Measurements from ENCODE around the gene FAM167B.
A peak's percentile ranks its signal among the peaks of the same experiment; 100 is the strongest.

Gene FAM167B

DNA sequence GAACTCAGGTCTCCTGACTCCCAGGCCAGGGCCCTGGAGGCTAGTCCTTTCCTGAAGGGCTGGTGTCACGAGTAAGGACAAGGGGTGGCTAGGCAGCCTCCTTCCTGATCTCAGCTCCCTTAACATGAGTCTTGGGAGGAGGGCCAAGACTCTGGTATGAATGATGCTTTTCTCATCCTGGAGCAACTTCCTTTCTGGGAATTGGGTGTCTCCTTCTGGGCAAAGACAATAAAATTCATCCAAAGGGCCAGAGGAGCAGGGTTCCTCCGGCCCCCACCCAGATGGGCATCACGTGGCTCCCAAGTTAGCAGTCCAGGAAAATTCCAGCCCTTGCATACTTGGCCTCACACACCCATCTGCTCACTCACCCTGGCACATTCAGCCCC lies at the start of gene FAM167B:
Gene FAM167B, plus strand, starts transcription at position 335 of the 386 bp plus-strand sequence. CDS start 200 bp downstream, outside the sequence.
- no peak for DNase-seq (ENCODE audit: low read depth, low spot score)

DNA sequence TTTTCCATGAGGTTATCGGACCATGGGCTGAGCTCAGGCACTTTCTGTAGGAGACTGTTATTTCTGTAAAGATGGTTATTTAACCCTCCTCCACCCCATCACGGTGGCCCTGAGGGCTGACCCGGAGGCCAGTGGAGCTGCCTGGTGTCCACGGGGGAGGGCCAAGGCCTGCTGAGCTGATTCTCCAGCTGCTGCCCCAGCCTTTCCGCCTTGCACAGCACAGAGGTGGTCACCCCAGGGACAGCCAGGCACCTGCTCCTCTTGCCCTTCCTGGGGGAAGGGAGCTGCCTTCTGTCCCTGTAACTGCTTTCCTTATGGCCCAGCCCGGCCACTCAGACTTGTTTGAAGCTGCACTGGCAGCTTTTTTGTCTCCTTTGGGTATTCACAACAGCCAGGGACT lies 49.2 kb upstream of the FAM167B start:
- no peak for DNase-seq (ENCODE audit: low read depth, low spot score)

DNA sequence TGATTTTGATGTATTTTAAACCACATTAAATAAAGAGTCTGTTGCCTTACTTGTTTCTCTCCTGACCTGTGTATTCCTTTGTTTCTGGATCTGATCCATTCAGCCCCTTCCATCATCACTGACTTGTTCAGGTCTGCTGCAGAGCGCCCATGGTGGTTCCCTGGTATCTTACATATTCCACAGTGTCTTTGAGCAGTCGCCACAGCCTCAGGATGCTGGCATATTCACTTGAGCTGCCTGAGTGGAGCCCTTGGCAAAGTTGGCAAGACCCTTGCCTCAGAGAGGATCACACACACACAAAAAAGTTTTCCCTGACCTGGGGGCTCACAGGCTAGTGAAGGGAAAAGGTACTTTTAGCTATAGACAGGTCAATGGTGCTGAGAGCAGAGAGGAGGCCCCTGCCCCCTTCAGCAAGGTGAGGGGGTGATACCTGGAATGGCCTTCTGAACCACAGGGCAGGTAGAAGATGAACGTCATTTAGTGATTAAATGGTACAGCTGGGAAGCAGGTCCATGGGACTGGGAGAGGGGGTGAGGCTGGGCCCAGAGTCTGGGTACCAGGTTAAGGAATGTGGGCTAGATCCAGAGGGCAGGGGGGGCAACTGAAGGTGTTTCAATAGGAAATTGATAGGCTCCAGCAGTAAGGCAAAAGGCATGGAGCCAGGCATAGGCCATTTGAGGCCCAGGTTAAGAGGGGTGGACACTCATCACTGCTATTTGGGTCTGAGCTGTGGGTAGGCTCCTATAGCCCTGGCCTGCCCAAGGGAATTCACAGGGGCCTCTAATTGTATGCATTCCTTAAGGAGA lies 48.6 kb upstream of the FAM167B start:
- no peak for DNase-seq (ENCODE audit: low read depth, low spot score)

DNA sequence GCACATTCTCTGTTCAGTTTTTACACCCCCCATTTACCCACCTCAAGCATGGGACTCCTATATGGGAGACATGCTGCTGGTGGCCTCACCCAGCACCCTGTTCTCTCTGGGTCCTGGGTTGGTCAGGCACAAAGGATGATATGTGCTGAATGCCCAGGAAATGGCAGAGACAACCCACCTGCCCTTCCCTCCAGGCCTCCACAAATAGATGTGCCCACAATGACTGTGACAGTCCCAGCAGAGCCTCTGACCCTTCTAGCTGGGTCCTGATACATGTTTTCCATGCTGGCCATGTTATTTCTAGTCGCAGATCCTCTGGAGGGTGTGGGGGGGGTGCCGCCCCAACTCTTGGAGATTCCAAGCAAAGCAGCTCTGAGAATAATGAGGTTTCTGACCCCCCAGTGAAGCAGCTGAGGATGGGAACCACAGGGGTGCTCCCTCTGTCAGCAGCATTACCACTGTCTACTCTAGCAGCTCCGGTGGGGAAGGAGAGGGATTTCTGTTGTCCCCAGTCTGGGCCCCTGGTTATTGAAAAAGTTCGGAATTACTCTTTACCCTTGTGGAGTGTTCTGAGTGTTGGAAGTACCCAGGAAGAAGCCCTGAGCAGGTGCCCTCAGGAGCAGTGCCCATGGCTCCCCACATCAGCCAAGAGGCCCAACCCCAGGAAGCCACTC lies 47.8 kb upstream of the FAM167B start:
- DNase-seq (ENCODE audit: low read depth, low spot score) = no peak

DNA sequence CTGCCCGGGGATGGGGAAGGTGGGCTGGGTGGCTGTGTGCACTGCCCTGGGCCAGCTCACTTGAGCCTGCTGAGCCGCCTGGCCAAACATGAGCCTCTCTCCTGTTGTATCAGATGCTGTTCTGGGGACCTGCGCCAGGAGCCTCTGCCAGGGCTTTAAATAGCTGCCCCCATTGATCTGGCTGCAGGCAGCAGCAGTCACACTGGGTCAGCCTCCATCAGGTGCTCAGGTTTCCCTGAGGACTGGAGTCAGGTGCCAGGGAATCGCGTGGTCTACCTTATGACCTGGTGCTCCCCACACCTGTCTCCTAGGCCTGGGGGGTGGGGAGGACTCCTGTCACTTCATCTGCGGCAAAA lies 47.3 kb upstream of the FAM167B start:
- DNase-seq (ENCODE audit: low read depth, low spot score) = no peak

DNA sequence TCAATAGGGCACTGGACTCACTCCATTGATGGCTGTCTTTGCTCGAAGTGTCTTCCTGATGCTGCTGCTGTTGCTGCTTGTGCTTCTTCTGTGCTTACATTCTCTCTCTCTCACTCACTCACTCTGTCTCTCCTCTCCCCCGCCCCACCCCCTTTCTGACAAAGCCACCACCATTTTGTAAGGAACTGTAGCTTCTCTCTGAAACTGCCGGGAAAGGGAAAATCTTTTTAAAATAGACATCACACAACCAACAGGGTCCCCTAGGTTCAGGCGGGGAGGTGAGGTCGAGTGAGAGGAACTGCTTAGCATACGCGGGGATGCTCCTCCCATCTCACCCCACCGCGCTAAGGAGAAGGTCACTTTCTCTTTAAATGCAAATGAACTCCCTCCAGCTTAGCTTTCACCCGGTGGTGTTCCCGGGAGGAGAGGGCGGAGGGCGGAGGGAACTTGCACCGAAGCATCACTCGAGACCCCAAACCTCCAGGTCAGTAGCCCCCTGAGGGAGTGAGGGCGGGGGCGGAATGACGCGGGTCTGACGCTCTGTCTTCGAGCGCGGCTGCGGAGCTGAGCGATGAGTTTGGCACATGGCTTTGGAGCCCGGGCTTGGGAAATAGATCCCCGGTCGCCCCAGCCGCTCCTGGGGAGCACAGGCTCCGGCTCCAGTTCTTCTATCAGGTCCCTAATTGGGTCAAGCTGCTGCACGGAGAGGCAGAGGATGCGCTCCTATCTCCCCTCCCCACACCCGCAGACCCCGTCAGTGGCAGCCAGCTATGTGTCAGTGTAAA lies 46.6 kb upstream of the FAM167B start, which contains the start of gene CCDC28B:
Gene CCDC28B, plus strand, starts transcription at position 370 of the 785 bp plus-strand sequence. CDS start 1,341 bp downstream, outside the sequence.
- peak; percentile 20 for DNase-seq (ENCODE audit: low read depth, low spot score)

DNA sequence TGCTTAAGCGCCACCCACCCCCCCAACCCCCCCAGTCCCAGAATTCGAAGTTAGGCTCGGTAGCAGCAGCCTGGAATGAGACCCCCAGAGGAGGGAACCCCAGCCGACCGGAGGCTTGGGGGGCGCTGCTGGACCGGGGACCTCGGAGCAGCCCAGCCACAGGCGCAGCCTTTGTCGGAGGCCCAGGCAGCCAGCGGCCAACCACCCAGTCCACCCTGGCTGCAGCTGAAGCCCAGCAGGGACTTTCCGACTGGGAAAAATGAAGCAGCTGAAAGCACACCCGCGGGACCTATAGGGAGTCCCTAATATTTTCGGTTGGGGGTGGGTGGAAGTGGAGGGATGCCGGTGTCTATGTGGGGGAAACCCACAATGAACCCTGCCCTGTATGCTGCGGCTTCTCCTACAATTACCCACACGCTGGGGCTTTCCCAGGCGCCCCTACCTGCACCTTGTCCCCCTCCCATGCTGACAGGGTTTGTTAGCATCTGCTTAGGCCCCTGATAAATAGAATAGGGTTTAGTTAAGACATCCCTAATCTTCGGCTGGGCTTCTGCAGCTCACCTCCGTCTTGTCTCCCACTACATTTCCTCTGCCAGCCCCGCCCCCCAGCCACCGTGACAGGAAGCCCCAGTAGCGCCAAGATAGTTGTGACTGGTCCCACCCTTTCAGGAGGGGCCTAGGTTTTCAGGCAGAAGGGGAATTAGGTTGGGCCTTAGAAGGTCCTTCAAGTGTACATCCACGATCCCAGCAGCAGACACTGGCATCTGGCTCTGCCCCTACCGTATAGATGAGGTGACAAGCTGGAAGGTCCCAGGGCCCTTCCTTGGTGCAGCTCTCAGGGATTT lies 45.8 kb upstream of the FAM167B start:
- peak; percentile 60 for DNase-seq (ENCODE audit: low read depth, low spot score)

DNA sequence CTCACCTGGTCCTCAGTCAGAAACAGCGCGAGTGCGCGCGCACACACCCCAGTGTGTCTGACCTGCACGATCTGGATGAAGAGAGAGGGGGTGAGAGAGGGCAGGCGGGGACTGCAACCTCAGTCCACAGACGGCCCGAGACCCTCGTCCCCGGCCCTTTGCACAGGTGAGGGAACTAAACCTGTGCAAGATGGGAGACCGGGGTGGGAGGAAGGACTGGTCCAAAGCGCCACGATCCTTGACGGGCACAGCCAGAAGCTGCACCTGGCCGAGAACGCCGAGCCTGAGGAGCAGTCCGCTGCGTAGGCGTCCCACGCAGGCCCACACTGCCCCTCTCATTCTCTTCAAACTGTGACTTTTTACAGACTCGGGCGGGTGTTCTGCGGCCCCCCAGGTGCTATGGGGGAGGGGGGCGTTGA lies 42.1 kb upstream of the FAM167B start:
- DNase-seq (ENCODE audit: low read depth, low spot score) = no peak

DNA sequence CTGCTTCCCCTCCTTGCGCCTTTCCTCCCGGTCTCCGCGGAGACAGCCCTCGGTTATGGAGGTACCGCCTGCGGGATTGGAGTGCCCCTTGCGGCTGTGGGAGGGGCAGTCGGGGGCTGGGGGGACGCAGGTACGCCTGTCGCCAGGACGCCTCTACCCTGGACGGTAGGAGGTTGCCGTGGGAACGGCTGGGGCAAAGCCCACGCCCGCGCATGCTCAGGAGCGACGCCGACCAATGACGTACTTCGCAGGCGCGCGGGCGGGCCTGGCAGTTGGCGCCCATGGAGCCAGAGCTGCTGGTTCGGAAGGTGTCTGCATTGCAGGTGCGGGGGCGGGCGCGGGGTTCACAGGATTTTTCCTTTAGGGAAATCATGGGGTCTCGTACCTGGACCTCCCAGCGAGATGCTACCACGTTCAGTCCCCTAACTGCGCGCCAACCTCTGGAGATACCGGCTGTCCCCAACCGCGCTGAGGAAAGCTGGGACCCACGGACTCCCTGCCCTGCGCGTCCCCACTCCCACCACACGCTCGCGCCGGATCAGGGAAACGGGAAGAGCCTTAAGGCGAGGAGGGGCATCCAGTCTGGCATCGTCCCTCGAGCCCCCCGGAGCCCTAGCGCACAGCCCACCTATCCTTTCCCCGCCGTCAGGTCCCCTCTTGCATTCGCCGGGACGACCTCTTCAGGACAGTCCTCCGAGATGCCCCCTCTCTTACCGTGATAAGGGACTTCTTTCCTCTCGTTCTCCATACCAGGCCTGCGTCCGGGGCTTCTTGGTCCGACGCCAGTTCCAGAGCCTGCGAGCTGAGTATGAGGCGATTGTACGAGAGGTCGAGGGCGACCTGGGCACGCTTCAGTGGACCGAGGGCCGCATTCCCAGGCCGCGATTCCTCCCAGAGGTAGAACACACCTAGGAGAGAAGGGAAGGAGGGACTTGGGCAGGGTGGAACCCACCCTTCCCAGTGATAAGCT lies 41.3 kb upstream of the FAM167B start, which contains the start of gene IQCC:
Gene IQCC, plus strand, starts transcription at position 271 of the 970 bp plus-strand sequence. Its CDS starts 11 bp downstream, at position 282.
- DNase-seq (ENCODE audit: low read depth, low spot score) = peak; percentile 66

DNA sequence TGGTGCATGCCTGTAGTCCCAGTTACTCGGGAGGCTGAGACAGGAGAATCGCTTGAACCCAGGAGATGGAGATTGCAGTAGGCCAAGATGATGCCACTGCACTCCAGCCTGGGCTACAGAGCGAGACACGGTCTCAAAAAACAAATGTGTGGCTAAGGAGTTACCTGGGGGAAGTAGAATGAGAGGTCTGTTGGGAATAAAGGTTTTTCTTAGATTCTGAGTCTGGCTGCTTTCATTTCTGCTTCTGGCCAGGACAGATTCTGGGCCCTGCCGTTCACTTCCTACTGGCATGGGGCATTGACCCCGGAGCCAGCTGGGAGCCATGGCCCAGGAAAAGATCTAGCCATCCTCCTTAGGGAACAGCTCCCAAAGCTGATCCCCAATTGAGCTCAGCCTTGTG lies 38.6 kb upstream of the FAM167B start:
- DNase-seq (ENCODE audit: low read depth, low spot score) = no peak

DNA sequence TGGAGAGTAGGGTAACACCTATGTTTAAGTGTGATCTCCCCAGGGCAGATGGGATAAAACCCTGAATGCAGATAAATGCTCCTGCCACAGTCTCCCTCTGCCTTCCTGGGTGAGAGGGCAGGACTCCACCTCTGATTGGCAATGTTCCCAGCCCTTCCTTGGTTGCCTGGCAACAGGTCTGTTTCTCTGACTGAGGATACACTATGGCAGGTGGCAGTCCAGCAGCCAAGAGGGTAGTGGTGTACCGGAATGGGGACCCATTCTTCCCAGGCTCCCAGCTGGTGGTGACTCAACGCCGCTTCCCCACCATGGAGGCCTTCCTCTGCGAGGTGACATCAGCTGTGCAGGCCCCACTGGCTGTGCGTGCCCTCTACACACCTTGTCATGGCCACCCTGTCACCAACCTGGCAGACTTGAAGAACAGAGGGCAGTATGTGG lies 38.1 kb upstream of the FAM167B start, which contains the start of gene DCDC2B:
Gene DCDC2B, plus strand, starts transcription at position 199 of the 438 bp plus-strand sequence. Its CDS starts 5 bp downstream, at position 204.
- DNase-seq (ENCODE audit: low read depth, low spot score) = no peak

DNA sequence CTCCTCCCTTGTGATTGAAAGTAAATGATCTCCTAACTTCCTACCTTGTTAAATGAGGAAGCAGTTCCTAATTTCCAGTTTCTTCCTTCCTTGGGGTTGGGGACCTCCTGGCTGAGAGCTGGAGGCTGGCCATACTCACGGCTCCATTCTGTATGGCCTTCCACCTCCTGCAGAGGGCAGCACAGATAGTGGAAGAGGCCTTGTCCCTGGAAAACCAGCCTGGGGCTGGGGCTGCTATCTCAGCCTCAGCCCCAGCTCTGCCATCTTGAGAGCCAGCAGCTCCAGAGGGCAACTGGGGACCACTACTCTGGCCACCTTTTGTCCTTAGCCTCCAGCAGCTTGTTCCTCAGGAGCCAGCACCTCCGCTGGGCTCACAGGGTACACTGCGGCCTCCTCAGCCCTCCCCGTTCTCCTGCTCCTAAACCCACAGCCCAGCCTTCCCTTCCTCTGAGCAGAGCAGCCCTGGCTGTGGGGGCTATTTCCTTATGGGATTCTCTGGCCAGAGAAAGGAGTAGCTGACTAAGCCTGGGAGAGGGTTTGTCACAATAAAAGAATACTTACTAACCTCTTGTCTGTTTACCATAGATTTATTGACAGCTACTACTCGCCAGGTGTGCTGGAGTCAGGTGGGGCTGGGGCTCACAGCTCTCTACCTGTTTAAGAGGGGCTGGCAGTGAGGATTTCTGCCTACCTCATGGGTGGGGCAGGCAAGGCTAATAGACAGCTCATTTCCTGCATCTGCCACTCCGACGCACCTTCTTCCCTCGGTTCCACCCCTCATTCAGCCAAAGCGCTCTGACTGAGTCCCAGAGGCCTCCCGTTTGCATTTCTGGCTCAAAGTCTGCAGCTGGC lies 31.2 kb upstream of the FAM167B start:
- DNase-seq (ENCODE audit: low read depth, low spot score) = peak; percentile 28

DNA sequence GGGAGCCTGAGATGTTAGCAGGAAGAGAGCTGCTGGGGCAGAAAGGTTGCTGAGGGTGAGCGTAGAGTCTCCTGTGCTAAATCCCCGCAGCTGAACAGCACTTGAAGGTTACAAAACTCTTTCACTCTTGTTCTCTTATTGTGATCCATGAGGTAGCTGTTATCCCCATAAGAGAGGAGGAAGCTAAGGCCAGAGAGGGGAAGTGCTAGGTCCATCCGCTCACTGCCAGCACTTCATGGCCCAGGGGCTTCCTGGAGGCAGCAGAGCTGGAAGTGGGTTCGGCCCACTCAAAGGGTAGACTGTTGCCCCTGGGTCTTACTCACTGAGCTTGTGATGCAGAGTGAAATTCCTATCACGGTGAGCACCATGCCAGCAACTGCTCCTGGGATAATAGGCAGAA lies 30.5 kb upstream of the FAM167B start:
- no peak for DNase-seq (ENCODE audit: low read depth, low spot score)

DNA sequence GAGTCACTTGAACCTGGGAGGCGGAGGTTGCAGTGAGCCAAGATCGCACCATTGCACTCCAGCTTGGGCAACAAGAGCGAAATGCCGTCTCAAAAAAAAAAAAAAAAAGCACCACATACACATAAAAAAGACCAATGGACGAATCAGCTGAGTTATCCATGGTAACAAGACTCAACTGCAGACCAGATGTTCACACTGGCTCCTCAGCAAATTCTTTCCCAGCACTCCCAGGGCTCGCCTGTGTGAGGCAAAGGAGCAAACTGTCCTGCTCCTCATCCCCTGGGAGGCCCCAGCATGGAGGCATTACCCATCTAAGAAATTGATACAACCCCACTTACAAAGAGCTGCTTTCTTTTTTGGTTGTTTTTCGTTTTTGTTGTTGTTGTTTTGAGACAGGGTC lies 28.0 kb upstream of the FAM167B start:
- no peak for DNase-seq (ENCODE audit: low read depth, low spot score)

DNA sequence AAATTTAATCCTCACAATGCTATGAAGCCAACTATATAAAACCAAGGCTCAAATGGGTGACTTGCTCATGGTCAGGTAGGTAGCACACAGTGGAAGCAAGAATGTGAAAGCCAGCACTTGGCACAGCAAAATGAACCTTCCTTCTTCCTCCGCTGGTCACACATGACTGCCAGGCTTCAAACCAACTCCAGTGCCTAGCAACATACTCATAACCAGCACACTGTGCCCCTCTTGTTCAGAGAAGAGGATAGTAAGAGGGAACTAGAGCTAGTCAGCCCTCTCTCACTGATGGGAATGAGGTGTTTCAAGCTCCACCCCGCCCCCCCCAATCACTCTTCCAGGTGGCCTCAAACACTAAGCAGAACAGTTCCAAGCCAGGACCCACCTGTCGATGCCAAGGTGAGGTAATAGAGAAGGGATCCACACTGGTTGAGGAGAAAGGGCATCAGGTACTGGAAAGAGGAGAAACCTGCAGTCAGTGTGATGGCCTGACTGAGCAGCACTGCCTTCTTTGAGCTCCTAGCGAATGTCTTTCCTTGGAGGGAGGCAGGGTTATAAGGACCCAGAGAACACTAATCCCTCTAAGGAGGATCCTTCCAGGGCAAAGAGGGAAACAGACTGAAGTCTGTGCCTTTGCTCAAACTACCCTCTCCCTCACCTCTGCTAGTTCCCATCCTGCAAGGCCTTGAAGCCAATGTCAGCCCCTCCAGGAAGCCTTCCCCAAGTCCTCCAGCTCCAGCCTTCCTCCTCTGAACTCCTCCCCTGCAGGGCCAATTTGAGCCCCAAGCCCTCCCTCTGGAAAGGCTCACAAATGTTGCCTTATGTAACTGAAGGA lies 26.1 kb upstream of the FAM167B start:
- DNase-seq (ENCODE audit: low read depth, low spot score) = no peak

DNA sequence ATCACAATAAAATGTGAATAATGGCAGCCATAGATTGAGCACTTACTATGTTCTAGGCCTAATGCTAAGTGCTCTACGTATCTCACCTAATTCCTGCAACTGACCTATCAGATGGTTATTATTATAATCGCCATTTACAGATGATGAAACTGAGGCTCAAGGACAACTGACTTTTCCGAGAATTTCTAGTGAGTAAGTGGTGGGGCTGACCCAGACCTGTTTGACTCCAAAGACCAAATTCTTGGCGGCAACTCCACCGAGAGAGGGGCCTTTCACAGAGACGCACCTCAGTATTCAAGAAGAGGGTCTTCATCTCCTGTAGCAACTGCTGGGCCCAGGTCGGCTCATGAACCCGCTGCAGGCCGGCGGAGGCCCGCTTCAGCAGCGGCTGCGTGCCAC lies 25.4 kb upstream of the FAM167B start:
- DNase-seq (ENCODE audit: low read depth, low spot score) = no peak

DNA sequence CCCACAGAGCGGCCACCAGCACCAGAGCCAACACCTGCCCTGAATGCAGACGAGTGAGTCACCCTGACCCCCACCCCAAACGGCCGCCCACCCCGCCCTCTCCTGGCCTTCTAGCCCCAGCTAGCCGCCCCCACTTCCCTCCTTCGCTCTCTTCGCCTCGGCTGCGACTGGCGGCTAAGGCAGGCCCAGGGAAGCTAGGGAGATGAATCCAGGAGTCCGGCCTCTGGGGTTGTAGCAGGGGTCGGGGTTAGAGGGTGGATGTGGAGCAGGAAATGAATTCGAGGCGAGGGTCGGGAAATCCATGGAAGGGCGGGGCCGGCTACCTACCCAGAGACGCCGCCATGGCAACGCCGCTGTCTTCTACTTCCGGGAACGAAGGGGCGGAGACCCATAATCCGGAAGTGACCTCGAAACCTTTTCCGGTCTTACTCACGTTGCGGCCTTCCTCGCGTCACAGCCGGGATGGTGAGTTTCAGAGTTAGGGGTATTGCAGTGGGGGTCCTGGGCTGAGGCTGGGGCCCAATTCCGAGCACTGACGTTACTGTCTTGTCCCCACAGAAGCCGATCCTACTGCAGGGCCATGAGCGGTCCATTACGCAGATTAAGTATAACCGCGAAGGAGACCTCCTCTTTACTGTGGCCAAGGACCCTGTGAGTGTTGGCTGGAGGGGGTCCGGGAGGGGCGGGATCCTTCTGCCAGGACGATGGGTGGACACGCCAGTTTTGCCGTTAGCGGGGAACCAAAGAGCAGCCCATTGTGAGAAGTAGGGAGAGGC lies 24.9 kb upstream of the FAM167B start, which contains the start of the genes EIF3I and TMEM234:
Gene EIF3I, plus strand, starts transcription at position 428 of the 776 bp plus-strand sequence. Its CDS starts 35 bp downstream, at position 463.
Gene TMEM234, minus strand, starts transcription at position 374 of the 776 bp plus-strand sequence. Its CDS starts 31 bp downstream, at position 343.
- DNase-seq (ENCODE audit: low read depth, low spot score) = peak; percentile 90

Data from activated CD4-positive, CD25-positive, alpha-beta regulatory T cell treated with anti-CD3 and anti-CD28 coated beads, Interleukin-2, amount 50 U/mL, for 16 hours (primary cell).